Gastroesophageal sphincter (tissue), 4 donors: ENCODE data around the gene CCDC88C. TPM values are rescaled to one million over a fixed set of nuclear protein-coding genes. Genes with fewer than 3 reads are reported as not detected.

ENCODE experiments used
- ATAC-seq: fragments of 150-250 bp; one replicate; pipeline ENCODE4 v1.9.1; 2016; ENCODE audit warnings: mild to moderate bottlenecking, moderate library complexity
- H3K27ac ChIP-seq, 4 donors: fragments of 200-600 bp; sonication (generic) in 3 of 4; 1 replicate in 3 of 4; 2 replicates in 1 of 4; pipeline ENCODE4 v1.5.1; 2016 to 2019
- H3K27me3 ChIP-seq: fragments of 200-600 bp; sonication (generic); one replicate; pipeline ENCODE4 v1.5.1; 2019
- H3K36me3 ChIP-seq, 2 donors: fragments of 200-600 bp; sonication (generic); one replicate each; pipeline ENCODE4 v1.5.1; 2019; ENCODE audit warnings: control low read depth in 1 of 2
- H3K4me1 ChIP-seq, 3 donors: fragments of 200-600 bp; sonication (generic); 1 replicate in 2 of 3; 2 replicates in 1 of 3; pipeline ENCODE4 v1.5.1; 2016 to 2019; ENCODE audit warnings: control low read depth in 2 of 3
- H3K4me3 ChIP-seq, 2 donors: fragments of 200-600 bp; sonication (generic); one replicate each; pipeline ENCODE4 v1.5.1; 2019; ENCODE audit warnings: mild to moderate bottlenecking in 1 of 2, moderate library complexity in 1 of 2
- H3K9me3 ChIP-seq, 3 donors: fragments of 200-600 bp; sonication (generic); one replicate each; pipeline ENCODE4 v1.5.1; 2017 to 2019; ENCODE audit warnings: control low read depth in 2 of 3
- EP300 ChIP-seq: sonication (generic); formaldehyde crosslinking; IDR thresholded peaks from one replicate; pipeline ENCODE4 v1.6.1; 2017; ENCODE audit warnings: antibody characterized with exemption, mild to moderate bottlenecking
- POLR2A ChIP-seq, 2 donors: fragments of 450-650 bp; IDR thresholded peaks; one replicate each; pipeline ENCODE4 v1.6.1; 2017; ENCODE audit warnings: antibody characterized with exemption in 2 of 2, mild to moderate bottlenecking in 2 of 2, moderate library complexity in 1 of 2
- POLR2AphosphoS5 ChIP-seq: sonication (generic); formaldehyde crosslinking; IDR thresholded peaks from one replicate; pipeline ENCODE4 v1.6.1; 2017; ENCODE audit warnings: antibody characterized with exemption
- WGBS, 2 donors: methylation state at CpG; one replicate each; pipeline ENCODE4 v1.1.5; 2018; ENCODE audit warnings: low coverage in 1 of 2; 5-methylcytosine and 5-hydroxymethylcytosine counted together
- total RNA-seq, 4 donors: library from RNA; depleted of rRNA; stranded (reverse); fragments of >200 nt; gene quantifications; one replicate each; pipeline ENCODE4 v1.1.0, GENCODE V29; 2016
- TF ChIP-seq, protein P1 (sequence below), 4 experiments: fragments of 200-600 bp in 2 of 4; fragments of 450-650 bp in 2 of 4; sonication (generic) in 1 of 4; IDR thresholded peaks; one replicate each; pipeline ENCODE4 v1.5.1; 2017 to 2019; ENCODE audit warnings: antibody characterized with exemption in 4 of 4, mild to moderate bottlenecking in 2 of 4, moderate library complexity in 2 of 4

Gene CCDC88C
- total RNA-seq, 4 donors from 2014 or later, result 2.0 to 10.1 (median 4.9) TPM

DNA sequence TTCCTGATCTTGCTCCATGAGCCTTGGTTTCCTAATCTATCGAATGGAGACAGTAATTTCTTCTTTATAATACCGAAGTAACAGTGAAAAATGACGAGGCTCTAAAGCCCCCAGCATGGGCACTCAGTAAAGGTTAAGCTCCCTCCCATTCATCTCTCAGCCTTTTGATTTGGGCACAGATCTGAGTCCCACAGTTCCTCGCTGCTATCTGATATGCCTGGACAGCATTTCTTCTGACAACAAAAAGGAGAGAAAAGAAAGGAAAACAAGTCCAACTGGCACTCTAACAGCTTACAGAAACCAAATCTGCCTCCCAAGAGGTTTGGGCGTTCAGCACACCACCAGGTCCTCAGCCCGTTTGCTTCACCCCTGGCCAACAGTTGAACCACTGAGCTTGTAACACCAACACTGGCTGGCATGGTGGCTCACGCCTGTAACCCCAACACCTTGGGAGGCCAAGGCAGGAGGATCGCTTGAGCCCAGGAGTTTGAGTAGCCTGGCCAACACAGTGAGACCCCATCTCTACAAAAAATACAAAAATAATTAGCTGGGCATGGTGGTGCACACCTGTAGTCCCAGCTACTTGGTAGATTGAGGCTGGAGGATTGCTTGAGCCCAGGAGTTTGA, 19.5 kb downstream of the CCDC88C start:
- TF ChIP-seq, protein P1, sequence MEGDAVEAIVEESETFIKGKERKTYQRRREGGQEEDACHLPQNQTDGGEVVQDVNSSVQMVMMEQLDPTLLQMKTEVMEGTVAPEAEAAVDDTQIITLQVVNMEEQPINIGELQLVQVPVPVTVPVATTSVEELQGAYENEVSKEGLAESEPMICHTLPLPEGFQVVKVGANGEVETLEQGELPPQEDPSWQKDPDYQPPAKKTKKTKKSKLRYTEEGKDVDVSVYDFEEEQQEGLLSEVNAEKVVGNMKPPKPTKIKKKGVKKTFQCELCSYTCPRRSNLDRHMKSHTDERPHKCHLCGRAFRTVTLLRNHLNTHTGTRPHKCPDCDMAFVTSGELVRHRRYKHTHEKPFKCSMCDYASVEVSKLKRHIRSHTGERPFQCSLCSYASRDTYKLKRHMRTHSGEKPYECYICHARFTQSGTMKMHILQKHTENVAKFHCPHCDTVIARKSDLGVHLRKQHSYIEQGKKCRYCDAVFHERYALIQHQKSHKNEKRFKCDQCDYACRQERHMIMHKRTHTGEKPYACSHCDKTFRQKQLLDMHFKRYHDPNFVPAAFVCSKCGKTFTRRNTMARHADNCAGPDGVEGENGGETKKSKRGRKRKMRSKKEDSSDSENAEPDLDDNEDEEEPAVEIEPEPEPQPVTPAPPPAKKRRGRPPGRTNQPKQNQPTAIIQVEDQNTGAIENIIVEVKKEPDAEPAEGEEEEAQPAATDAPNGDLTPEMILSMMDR (IDR thresholded peaks at IDR 0.05), result no peak
- TF ChIP-seq EP300, result no peak
- TF ChIP-seq POLR2AphosphoS5, result no peak
- no peak for TF ChIP-seq POLR2A (IDR thresholded peaks at IDR 0.05)
- H3K36me3 ChIP-seq, result no peaks in the 10 kb centered on the region
- H3K4me3 ChIP-seq, result no peak overlapping the region
- 48 to 73% methylated on average over 4 to 5 of the region's 8 CpGs for WGBS, 2 donors
- H3K27me3 ChIP-seq, result no peaks in the 10 kb centered on the region
- H3K9me3 ChIP-seq, result no peaks in the 10 kb centered on the region
- H3K4me1 ChIP-seq, result peaks cover 0 to 25% (median 3%) of the 10 kb centered on the region in 3 donors
- no peak overlapping the region for H3K27ac ChIP-seq
- no peak for ATAC-seq

DNA sequence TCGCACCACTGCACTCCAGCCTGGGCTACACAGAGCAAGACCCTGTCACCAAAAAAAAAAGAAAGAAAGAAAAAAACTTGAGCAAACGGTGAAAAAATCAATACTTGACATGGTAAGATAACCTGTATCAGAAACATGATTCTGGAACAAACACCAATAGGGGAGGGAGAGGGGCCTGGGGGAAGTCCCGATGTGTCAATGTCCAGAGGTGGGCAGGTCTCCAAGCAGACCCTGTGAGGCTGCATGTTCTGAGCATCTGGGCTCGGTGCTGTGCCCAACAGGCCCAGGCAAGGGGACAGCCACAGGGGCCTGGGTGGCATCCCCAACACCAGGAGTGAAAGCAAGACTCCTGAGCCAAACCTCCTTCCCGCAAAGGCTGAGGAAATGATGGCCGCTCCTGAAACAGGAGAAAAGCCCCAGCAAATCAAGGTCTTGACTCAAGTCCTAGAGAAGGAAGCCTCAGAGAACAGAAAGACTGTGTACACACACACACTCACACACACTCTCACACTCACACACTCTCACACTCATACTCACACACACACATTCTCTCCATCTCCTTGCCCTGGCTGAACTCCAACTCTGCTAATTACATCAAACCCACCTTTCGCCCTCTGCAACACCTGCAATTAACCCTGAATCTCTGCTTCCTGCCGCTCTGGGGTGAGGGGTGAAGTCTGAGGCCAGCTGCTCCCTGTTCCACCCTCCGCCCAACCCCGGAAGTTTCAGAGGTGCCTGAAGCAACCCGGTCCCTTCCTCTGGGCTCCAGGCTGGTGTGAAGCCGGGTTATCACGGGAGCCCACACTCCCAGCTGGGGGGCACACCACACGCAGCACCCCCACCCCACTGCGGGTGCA, 20.4 kb downstream of the CCDC88C start:
- no peak for TF ChIP-seq POLR2AphosphoS5
- TF ChIP-seq, protein P1 (IDR thresholded peaks at IDR 0.05), result no peak
- no peak for TF ChIP-seq EP300
- no peak for TF ChIP-seq POLR2A (IDR thresholded peaks at IDR 0.05)
- no peak overlapping the region for H3K27ac ChIP-seq
- H3K27me3 ChIP-seq, result no peaks in the 10 kb centered on the region
- no peaks in the 10 kb centered on the region for H3K9me3 ChIP-seq
- H3K4me1 ChIP-seq, result peaks cover 0 to 16% (median 3%) of the 10 kb centered on the region in 3 donors
- no peak overlapping the region for H3K4me3 ChIP-seq
- 63 to 68% methylated on average over 2 to 7 of the region's 15 CpGs for WGBS, 2 donors
- H3K36me3 ChIP-seq, result no peaks in the 10 kb centered on the region
- no peak for ATAC-seq

DNA sequence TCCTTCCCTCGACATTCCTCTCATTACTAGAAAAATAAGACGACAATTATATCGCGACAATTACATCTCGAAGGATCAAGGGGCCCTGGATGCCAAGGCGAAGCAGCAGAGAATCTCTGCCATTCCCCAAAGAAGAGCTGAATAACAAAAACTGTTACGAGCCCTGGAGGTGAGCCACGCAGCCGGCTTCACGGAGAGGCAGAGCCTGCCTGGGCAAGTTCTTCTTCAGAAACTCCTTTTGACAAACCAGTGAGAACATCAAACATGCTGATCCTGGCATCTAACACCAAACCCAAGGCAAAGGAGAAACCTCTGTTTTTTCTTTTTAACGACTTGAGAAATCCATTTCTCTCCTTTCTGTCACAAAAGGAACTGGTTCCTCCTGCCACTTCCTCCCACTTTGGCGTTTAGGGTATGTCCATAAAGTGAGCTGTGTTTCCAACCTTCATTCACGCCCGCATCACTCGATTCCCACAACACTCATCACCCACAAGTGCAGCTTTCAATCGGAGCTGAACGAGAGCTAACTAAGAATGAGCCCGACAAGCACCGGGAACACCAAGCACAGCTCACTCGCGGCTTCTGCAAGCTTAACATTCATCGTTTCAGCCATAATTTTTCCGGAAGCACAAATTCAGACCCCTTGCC, 21.5 kb downstream of the CCDC88C start:
- H3K4me1 ChIP-seq, result peaks cover 0 to 16% (median 3%) of the 10 kb centered on the region in 3 donors
- WGBS, 2 donors, result 71 to 74% methylated on average over 13 to 16 of the region's 23 CpGs
- H3K9me3 ChIP-seq, result no peaks in the 10 kb centered on the region
- H3K27me3 ChIP-seq, result no peaks in the 10 kb centered on the region
- no peak overlapping the region for H3K4me3 ChIP-seq
- no peak overlapping the region for H3K27ac ChIP-seq
- H3K36me3 ChIP-seq, result no peaks in the 10 kb centered on the region
- ATAC-seq, result no peak
- TF ChIP-seq POLR2AphosphoS5, result no peak
- no peak for TF ChIP-seq EP300
- no peak for TF ChIP-seq POLR2A (IDR thresholded peaks at IDR 0.05)
- TF ChIP-seq, protein P1 (IDR thresholded peaks at IDR 0.05), result no peak

DNA sequence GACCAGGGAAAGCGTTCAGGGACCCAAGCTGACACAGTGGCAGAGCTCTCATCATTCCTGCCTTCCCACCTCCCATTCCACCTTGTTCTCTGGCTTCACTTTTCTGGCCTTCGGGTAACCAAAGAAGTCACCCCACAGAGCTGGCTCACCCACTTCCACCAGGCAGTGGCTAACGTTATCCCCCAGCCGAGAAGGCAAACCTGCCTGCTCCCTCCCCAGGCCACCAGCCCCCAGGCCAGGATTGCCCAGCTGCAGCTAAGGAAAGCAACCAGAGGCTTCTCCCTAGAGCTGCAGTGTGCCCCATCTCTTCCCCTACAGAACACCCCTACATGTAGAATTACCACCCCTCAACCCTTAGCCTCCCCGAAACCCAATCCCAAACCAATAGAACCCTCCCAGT, 22.2 kb downstream of the CCDC88C start:
- Histone ChIP-seq H3K4me3 (no peak overlapping the region), H3K36me3 (no peaks in the 10 kb centered on the region), H3K9me3 (no peaks in the 10 kb centered on the region), H3K4me1 (peaks cover 0 to 16% (median 3%) of the 10 kb centered on the region in 3 donors), H3K27ac (no peak overlapping the region), H3K27me3 (no peaks in the 10 kb centered on the region)
- TF ChIP-seq, protein P1 (IDR thresholded peaks at IDR 0.05), result no peak
- TF ChIP-seq POLR2A (IDR thresholded peaks at IDR 0.05), result no peak
- TF ChIP-seq EP300, result no peak
- no peak for TF ChIP-seq POLR2AphosphoS5
- no peak for ATAC-seq
- 73 to 88% methylated on average over 3 of the region's 5 CpGs for WGBS, 2 donors
